Astrocyte (in vitro differentiated cells and primary cell): ENCODE measurements around the gene ME3. TPM values are rescaled to one million over a fixed set of nuclear protein-coding genes. Genes with fewer than 3 reads are reported as not detected.
"Not testable (repeated sequence)": the region's sequence is repeated elsewhere in the genome, so short reads cannot be mapped to it uniquely, and the experiment has no call there.

Experiments used
- DNase-seq: peaks from one replicate; pipeline ENCODE4 v3.0.0-alpha.2; 2010; ENCODE audit warnings: low read depth
- FAIRE-seq: peaks from 2 replicates; lab custom pipeline; 2011; peaks lifted over from hg19 to GRCh38; lab: Jason Lieb, UNC
- H2AFZ ChIP-seq: 2 replicates; pipeline ENCODE4 v1.6.0; 2012; ENCODE audit warnings: low read depth, low read length, inconsistent platforms
- H3K27ac ChIP-seq: 2 replicates; pipeline ENCODE4 v1.5.1; 2011; ENCODE audit warnings: low read depth, low read length, inconsistent platforms
- H3K27me3 ChIP-seq: 2 replicates; pipeline ENCODE4 v1.6.0; 2011; ENCODE audit warnings: low read length, inconsistent platforms; ENCODE audit not compliant: insufficient read depth
- H3K36me3 ChIP-seq: 2 replicates; pipeline ENCODE4 v1.5.1; 2011; ENCODE audit warnings: low read length, inconsistent platforms; ENCODE audit not compliant: insufficient read depth
- H3K4me1 ChIP-seq: 2 replicates; pipeline ENCODE4 v1.5.1; 2011; ENCODE audit warnings: low read length, inconsistent platforms; ENCODE audit not compliant: insufficient read depth
- H3K4me2 ChIP-seq: 2 replicates; pipeline ENCODE4 v1.6.0; 2012; ENCODE audit warnings: low read length, inconsistent platforms
- H3K4me3 ChIP-seq: 2 replicates; pipeline ENCODE4 v1.5.1; 2011; ENCODE audit warnings: low read depth, mild to moderate bottlenecking, low read length, inconsistent platforms; ENCODE audit not compliant: insufficient read depth
- H3K79me2 ChIP-seq: 2 replicates; pipeline ENCODE4 v1.6.0; 2012; ENCODE audit warnings: mild to moderate bottlenecking, low read length, inconsistent platforms; ENCODE audit not compliant: insufficient read depth
- H3K9ac ChIP-seq: 2 replicates; pipeline ENCODE4 v1.6.0; 2012; ENCODE audit warnings: mild to moderate bottlenecking, low read length, inconsistent platforms
- H3K9me3 ChIP-seq: 2 replicates; pipeline ENCODE4 v1.5.1; 2012; ENCODE audit warnings: low read depth, mild to moderate bottlenecking, low read length, inconsistent platforms; ENCODE audit not compliant: insufficient read depth
- H4K20me1 ChIP-seq: 2 replicates; pipeline ENCODE4 v1.6.0; 2012; ENCODE audit warnings: low read length, inconsistent platforms; ENCODE audit not compliant: insufficient read depth
- H3K27ac Mint-ChIP-seq: one replicate; pipeline ENCODE4 v1.8.0; 2021; ENCODE audit warnings: mild to moderate bottlenecking, mixed read lengths; ENCODE audit not compliant: unreplicated experiment
- H3K27me3 Mint-ChIP-seq: one replicate; pipeline ENCODE4 v1.8.0; 2021; ENCODE audit warnings: low read depth, mixed read lengths; ENCODE audit not compliant: unreplicated experiment
- H3K36me3 Mint-ChIP-seq: one replicate; pipeline ENCODE4 v1.8.0; 2021; ENCODE audit warnings: low read depth, mixed read lengths; ENCODE audit not compliant: unreplicated experiment
- H3K4me1 Mint-ChIP-seq: one replicate; pipeline ENCODE4 v1.8.0; 2021; ENCODE audit warnings: low read depth, mixed read lengths; ENCODE audit not compliant: unreplicated experiment
- H3K4me3 Mint-ChIP-seq: one replicate; pipeline ENCODE4 v1.8.0; 2021; ENCODE audit warnings: mild to moderate bottlenecking, moderate library complexity, mixed read lengths; ENCODE audit not compliant: unreplicated experiment
- H3K9me3 Mint-ChIP-seq: one replicate; pipeline ENCODE4 v1.8.0; 2021; ENCODE audit warnings: mild to moderate bottlenecking, mixed read lengths; ENCODE audit not compliant: unreplicated experiment
- EZH2 ChIP-seq: IDR thresholded peaks from 2 replicates; pipeline ENCODE4 v1.6.1; 2012; ENCODE audit warnings: mild to moderate bottlenecking, low read length, inconsistent platforms; ENCODE audit not compliant: insufficient read depth
- total RNA-seq: library from RNA; stranded (reverse); gene quantifications from 2 replicates; pipeline ENCODE4 v1.2.1, GENCODE V29; 2021
- TF ChIP-seq, protein P1 (sequence below): IDR thresholded peaks from 2 replicates; pipeline ENCODE4 v1.5.1; 2011; ENCODE audit warnings: low read depth, mild to moderate bottlenecking, inconsistent platforms, low read length, moderate library complexity; ENCODE audit not compliant: insufficient read depth

The ME3 gene
- total RNA-seq, 1 donor from 2014 or later = 28.6 TPM

DNA sequence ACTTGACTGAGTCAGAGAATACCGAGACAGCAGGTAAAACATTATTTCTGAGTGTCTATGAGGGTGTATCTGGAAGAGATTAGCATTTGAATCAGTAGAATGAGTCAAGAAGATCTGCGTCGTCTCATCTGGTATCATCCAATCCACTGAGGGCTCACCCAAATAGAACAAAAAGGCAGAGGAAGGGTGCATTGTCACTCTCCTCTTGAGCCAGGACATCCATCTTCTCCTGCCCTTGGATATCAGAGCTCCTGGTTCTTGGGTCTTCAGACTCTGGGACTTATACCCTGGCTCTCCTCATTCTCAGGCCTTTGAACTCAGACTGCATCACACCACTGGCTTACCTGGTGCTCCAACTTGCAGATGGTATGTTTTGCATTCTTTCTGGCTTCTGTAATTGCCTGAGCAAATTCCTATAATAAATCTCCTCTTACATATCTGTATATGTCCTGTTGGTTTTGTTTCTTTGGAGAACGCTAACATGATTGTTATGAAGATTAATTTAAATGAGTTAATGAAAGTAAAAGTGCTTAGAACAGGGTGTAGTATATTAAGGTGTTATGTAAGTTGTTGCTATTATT, 49.3 kb downstream of the ME3 start:
- Mint-ChIP-seq H3K27me3 (no peaks in the 10 kb centered on the region), H3K9me3 (peaks cover 2% of the 10 kb centered on the region), H3K4me3 (no peak overlapping the region), H3K4me1 (peaks cover 16% of the 10 kb centered on the region), H3K36me3 (peaks cover 12% of the 10 kb centered on the region), H3K27ac (peak overlapping the region; percentile 91)
- DNase-seq (peak; percentile 26), FAIRE-seq (no peak)
- no peaks in the 10 kb centered on the region for H4K20me1 ChIP-seq
- H2AFZ ChIP-seq = no peak overlapping the region
- no peaks in the 10 kb centered on the region for H3K27me3 ChIP-seq
- H3K4me3 ChIP-seq = no peak overlapping the region
- peak overlapping the region; percentile 57 for H3K27ac ChIP-seq
- H3K9me3 ChIP-seq = no peaks in the 10 kb centered on the region
- TF ChIP-seq, protein P1, sequence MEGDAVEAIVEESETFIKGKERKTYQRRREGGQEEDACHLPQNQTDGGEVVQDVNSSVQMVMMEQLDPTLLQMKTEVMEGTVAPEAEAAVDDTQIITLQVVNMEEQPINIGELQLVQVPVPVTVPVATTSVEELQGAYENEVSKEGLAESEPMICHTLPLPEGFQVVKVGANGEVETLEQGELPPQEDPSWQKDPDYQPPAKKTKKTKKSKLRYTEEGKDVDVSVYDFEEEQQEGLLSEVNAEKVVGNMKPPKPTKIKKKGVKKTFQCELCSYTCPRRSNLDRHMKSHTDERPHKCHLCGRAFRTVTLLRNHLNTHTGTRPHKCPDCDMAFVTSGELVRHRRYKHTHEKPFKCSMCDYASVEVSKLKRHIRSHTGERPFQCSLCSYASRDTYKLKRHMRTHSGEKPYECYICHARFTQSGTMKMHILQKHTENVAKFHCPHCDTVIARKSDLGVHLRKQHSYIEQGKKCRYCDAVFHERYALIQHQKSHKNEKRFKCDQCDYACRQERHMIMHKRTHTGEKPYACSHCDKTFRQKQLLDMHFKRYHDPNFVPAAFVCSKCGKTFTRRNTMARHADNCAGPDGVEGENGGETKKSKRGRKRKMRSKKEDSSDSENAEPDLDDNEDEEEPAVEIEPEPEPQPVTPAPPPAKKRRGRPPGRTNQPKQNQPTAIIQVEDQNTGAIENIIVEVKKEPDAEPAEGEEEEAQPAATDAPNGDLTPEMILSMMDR = no peak
- TF ChIP-seq EZH2 = no peak
- no peaks in the 10 kb centered on the region for H3K36me3 ChIP-seq
- no peaks in the 10 kb centered on the region for H3K79me2 ChIP-seq
- H3K4me2 ChIP-seq = peak overlapping the region; percentile 2
- peak overlapping the region; percentile 37 for H3K9ac ChIP-seq
- H3K4me1 ChIP-seq = peaks cover 19% of the 10 kb centered on the region

- no peak overlapping the region for H3K4me3 ChIP-seq
- Mint-ChIP-seq H3K9me3 (peaks cover 2% of the 10 kb centered on the region), H3K27ac (no peak overlapping the region), H3K27me3 (no peaks in the 10 kb centered on the region), H3K36me3 (peaks cover 12% of the 10 kb centered on the region), H3K4me3 (no peak overlapping the region), H3K4me1 (peaks cover 14% of the 10 kb centered on the region)
- H3K27ac ChIP-seq = no peak overlapping the region
- no peaks in the 10 kb centered on the region for H3K36me3 ChIP-seq
- H3K4me2 ChIP-seq = no peak overlapping the region
- H3K4me1 ChIP-seq = peaks cover 25% of the 10 kb centered on the region
- H3K9me3 ChIP-seq = no peaks in the 10 kb centered on the region
- TF ChIP-seq, protein P1 = no peak
- TF ChIP-seq EZH2 = no peak
- no peaks in the 10 kb centered on the region for H3K27me3 ChIP-seq
- no peak overlapping the region for H3K9ac ChIP-seq
- DNase-seq = no peak
- H3K79me2 ChIP-seq = no peaks in the 10 kb centered on the region
- H2AFZ ChIP-seq = no peak overlapping the region
- no peaks in the 10 kb centered on the region for H4K20me1 ChIP-seq
- no peak for FAIRE-seq
Observed at GRCh38 chr11:86621854-86622253, 50.6 kb downstream of the ME3 start.

GRCh38 chr11:86620891-86621521, 51.4 kb downstream of the ME3 start:
- no peak overlapping the region for H2AFZ ChIP-seq
- H3K27ac ChIP-seq = no peak overlapping the region
- H3K27me3 Mint-ChIP-seq = no peaks in the 10 kb centered on the region
- peaks cover 25% of the 10 kb centered on the region for H3K4me1 ChIP-seq
- no peaks in the 10 kb centered on the region for H3K79me2 ChIP-seq
- no peak overlapping the region for H3K27ac Mint-ChIP-seq
- FAIRE-seq (peak; percentile 75), DNase-seq (peak; percentile 86)
- H3K36me3 ChIP-seq = no peaks in the 10 kb centered on the region
- no peak overlapping the region for H3K4me3 Mint-ChIP-seq
- no peak overlapping the region for H3K4me3 ChIP-seq
- H3K9me3 ChIP-seq = no peaks in the 10 kb centered on the region
- TF ChIP-seq EZH2 = no peak
- TF ChIP-seq, protein P1 = no peak
- H3K27me3 ChIP-seq = no peaks in the 10 kb centered on the region
- H4K20me1 ChIP-seq = no peaks in the 10 kb centered on the region
- H3K9ac ChIP-seq = no peak overlapping the region
- no peak overlapping the region for H3K4me2 ChIP-seq
- peaks cover 9% of the 10 kb centered on the region for H3K36me3 Mint-ChIP-seq
- peaks cover 13% of the 10 kb centered on the region for H3K4me1 Mint-ChIP-seq
- peaks cover 2% of the 10 kb centered on the region for H3K9me3 Mint-ChIP-seq

DNA sequence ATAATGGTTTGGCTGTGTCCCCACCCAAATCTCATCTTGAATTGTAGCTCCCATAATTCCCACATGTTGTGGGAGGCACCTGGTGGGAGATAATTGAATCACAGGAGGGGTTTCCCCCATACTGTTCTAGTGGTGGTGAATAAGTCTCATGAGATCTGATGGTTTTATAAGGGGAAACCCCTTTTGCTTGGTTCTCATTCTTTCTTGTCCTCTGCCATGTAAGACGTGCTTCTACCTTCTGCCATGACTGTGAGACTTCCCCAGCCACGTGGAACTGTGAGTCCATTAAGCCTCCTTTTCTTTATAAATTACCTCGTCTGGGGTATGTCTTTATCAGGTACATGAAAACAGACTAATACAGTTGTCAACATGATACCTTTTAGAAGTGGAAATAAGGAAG, 53.0 kb downstream of the ME3 start:
- H3K79me2 ChIP-seq, DNase-seq, H3K9ac ChIP-seq, H3K4me3 ChIP-seq, H3K9me3 ChIP-seq, H3K27me3 Mint-ChIP-seq, H3K9me3 Mint-ChIP-seq, FAIRE-seq, H3K4me3 Mint-ChIP-seq, H3K27ac Mint-ChIP-seq, H3K27ac ChIP-seq, H3K4me2 ChIP-seq, H3K36me3 ChIP-seq, H2AFZ ChIP-seq, H4K20me1 ChIP-seq, H3K27me3 ChIP-seq: not testable (repeated sequence)
- peaks cover 25% of the 10 kb centered on the region for H3K4me1 ChIP-seq
- Mint-ChIP-seq H3K4me1 (peaks cover 13% of the 10 kb centered on the region), H3K36me3 (peaks cover 10% of the 10 kb centered on the region)
